GM12873 (cell line): Measurements from ENCODE around the gene BID.

Experiments
- TF ChIP-seq, protein P1 (sequence below): IDR thresholded peaks from 2 replicates; pipeline ENCODE4 v1.5.1; 2012; ENCODE audit warnings: low read depth, mild to moderate bottlenecking, moderate library complexity, low read length, control low read depth; ENCODE audit not compliant: insufficient read depth; ENCODE audit errors: missing control alignments

BID gene

DNA sequence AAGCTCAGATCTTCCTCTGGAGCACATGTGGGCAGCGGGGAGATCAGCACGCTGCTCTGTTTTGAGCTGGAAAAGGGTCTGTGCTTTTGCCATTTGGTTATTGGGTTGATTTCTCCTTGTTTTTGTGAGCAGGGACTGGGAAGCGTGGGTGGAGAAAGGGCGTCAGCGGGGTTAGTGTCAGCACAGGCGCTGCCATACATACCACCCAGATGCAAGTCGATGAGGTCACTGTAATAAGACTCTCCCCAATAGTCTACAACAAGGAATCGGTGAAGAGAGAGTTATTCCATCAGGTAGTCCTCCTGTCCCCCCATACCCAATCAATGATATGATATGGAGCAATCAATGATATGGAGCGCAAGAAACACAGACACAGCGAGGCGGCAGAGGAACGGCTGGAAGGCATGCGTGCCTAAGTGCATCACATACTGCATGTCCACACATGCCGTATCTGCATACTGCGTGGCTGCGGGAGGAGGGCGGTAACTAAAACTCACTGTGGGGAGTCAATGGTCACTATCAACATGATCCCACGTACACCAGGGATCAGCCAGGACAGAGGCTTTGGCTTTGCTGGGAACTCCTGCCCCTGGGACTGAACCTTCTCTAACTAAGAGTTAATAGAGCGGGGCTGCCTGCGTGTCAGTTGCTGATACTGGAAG, 29.5 kb upstream of the BID start:
- TF ChIP-seq, protein P1, sequence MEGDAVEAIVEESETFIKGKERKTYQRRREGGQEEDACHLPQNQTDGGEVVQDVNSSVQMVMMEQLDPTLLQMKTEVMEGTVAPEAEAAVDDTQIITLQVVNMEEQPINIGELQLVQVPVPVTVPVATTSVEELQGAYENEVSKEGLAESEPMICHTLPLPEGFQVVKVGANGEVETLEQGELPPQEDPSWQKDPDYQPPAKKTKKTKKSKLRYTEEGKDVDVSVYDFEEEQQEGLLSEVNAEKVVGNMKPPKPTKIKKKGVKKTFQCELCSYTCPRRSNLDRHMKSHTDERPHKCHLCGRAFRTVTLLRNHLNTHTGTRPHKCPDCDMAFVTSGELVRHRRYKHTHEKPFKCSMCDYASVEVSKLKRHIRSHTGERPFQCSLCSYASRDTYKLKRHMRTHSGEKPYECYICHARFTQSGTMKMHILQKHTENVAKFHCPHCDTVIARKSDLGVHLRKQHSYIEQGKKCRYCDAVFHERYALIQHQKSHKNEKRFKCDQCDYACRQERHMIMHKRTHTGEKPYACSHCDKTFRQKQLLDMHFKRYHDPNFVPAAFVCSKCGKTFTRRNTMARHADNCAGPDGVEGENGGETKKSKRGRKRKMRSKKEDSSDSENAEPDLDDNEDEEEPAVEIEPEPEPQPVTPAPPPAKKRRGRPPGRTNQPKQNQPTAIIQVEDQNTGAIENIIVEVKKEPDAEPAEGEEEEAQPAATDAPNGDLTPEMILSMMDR = no peak

DNA sequence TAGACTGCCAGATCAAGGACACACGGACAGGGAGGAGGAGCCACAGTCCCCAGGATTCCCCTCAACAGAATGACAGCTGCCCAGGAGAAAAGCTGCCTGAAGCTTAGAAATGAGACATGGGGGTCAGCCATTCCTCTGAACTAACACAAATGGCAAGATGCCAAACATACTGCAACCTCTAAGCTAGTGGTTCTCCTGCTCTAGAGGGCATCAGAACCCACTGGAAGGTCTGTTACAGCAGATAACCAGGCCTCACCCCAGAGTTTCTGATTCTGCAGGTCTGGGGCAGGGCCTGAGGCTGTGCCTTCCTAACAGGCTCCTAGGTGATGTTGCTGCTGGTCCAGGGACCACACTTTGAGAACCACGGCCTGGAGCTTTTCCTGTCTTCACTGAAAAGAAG, 28.6 kb upstream of the BID start:
- TF ChIP-seq, protein P1 = no peak

DNA sequence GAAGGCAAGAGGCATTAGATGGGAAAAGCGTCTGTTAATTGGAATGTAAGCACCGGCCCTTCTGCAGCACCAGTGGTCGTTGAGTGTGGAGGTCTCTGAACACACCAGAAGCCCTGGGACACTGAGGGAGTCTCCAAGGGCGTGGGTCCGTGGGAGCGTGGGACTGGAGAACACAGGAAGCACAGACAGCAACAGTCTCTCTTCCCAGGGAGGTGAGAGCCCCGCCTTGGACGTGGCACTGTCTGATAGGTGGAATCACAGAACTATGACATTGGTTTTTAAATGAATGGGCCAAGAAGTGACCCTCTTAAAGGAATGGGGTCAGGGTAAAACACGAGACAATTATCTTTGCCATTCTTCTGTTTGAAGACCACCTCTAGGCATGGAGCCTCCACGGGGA, 28.1 kb upstream of the BID start:
- TF ChIP-seq, protein P1 = no peak

DNA sequence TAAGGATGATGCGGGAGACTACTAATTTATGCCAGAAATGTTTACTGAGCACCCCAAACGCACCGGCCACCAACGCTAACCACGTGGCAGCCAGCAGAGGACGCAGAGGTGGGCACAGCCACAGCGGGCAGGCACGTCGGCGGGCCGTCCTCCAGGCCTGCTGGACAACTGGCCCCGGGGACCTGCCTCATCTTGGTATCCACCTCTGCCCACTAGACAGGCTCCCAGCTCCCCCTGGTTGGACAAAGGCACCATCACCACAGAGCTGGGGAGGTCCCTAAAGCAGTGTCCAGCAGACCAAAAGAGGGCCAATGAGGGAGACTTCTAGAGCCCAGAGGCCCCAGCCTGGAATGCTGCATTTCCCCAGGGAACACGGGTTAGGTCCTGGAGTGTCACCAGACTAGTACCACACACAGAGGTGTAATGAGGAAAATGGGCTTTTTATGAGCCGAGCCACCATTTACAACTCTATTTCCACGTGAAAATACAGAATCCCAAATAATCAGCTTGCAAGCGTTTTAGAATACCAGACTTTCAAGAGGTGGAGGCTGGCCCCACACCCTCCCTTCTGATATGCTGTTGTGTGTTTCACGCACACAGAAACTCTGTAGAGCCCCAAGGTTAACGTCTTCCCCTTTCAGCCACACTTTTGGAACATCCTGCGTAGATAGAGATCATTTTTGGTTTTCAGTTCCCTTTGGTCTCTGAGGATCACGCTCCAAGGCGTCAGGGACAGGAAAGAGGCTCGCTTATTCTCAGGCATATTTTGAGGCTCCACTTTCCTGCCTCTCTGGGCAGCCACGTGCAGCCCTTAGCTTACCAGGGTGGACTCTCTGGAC, 23.7 kb upstream of the BID start:
- TF ChIP-seq, protein P1 = no peak

DNA sequence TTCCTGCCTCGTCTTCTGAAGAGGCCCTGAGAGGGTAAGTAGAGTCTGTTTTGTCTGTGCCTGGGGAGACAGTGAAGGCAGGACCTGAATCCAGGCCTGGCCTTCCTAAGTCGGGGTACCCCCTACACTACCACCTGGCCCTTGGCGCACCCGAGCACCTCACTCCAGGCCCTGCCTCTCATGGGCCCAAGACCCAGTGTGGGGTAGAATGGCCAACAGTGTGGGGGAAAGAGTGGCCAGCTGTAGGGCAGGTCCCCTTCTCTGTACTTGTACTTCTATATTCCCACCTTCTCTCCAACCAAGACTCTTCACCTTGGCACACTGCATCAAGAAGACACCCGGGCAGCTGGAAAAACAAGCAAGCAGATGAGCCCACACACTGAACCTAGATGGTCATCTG, 22.4 kb upstream of the BID start:
- TF ChIP-seq, protein P1 = no peak

DNA sequence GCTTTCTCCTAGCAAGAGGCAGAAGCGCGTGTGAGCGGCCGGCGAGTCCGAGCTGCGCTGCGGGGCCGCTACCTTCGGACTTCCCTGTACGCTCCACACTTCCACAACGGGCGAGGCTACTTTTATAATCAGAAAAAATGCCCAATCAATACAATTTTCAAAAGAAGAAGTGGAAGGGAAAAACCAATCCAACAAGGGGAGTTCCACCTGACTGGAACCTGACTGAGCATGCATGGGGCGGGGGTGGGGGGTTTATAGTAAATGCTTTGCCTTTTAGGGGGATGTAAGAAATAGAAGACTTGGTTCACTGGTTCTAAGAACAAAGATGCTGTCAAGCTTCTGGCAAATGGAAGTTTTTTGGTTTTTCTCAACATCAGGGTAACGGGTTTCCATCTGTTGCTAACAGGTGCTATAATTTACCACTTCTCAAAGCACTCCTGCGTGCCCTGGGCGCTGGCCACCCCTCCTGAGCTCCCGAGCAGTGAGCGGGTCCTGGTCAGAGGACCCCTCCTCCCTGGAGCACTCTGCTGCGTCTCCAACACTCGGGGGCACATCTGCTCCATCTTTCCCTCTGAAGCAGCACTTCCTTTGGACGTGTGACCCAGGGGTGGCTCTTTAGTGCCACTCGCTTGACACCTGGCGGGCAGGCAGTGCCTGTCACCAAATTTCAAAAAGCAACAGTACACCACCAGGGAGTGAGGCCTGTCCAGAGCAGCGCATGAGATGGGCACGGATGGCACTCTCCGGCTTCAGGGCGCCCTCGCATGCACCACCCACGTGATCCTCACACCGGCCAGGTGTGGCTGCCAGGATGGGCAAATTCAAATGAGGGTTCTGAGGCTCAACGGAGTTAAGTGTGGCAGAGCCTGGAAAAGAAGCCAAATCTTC, 21.6 kb upstream of the BID start:
- TF ChIP-seq, protein P1 = peak; percentile 32
